Measurements from ENCODE around the gene NALCN. TPM values are rescaled to one million over a fixed set of nuclear protein-coding genes. Genes with fewer than 3 reads are reported as not detected.

The NALCN gene
- total RNA-seq, 2 donors from 2014 or later = 0.11 TPM; not detected in 1

DNA sequence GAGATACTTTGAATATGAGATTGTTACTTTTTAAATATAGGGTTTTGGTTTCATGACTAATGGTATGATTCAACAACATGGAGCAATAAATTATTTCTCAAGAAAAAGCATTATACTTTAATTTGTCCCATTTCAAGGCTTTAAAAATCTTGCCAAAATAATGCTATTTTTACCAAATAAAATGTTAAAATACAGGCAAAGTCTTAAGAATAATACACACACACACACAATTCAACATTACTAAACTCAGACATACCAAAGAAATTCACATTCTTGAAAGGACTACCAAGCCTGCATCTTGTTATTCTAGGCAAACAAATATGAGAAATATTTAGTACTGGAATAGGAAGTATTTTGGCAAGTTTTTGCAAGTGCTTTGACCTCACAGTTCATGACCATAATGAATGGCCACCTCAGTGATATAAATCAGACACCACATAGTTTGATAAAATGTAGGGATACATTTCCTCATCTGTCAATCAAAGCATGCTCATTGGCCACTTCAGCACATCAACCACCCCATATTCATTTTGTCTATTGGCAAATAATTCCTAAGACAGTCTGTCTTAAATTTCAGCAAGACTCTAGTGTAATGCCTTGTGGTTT is 107.2 kb downstream of the NALCN start:
- Mint-ChIP-seq H3K9me3 (no peaks in the 10 kb centered on the region), H3K4me1 (no peaks in the 10 kb centered on the region), H3K4me3 (no peak overlapping the region), H3K36me3 (ENCODE audit: low read depth) (no peaks in the 10 kb centered on the region), H3K27ac (no peak overlapping the region), H3K27me3 (ENCODE audit: insufficient read depth) (no peaks in the 10 kb centered on the region)
- Histone ChIP-seq H3K27me3 (ENCODE audit: control insufficient read depth, insufficient read depth, low read length, poor library complexity, severe bottlenecking) (no peaks in the 10 kb centered on the region), H3K4me3 (ENCODE audit: low read length) (no peak overlapping the region), H3K9ac (ENCODE audit: extremely low read depth, low read length, poor library complexity, severe bottlenecking) (no peak overlapping the region), H3K9me3 (ENCODE audit: control insufficient read depth, low read length) (no peaks in the 10 kb centered on the region), H3K27ac (ENCODE audit: low read depth, low read length) (no peak overlapping the region), H3K36me3 (ENCODE audit: control insufficient read depth, insufficient read depth, low read length) (no peaks in the 10 kb centered on the region), H3K4me1 (ENCODE audit: control insufficient read depth, insufficient read depth, low read length) (no peaks in the 10 kb centered on the region)
- TF ChIP-seq, protein P1, sequence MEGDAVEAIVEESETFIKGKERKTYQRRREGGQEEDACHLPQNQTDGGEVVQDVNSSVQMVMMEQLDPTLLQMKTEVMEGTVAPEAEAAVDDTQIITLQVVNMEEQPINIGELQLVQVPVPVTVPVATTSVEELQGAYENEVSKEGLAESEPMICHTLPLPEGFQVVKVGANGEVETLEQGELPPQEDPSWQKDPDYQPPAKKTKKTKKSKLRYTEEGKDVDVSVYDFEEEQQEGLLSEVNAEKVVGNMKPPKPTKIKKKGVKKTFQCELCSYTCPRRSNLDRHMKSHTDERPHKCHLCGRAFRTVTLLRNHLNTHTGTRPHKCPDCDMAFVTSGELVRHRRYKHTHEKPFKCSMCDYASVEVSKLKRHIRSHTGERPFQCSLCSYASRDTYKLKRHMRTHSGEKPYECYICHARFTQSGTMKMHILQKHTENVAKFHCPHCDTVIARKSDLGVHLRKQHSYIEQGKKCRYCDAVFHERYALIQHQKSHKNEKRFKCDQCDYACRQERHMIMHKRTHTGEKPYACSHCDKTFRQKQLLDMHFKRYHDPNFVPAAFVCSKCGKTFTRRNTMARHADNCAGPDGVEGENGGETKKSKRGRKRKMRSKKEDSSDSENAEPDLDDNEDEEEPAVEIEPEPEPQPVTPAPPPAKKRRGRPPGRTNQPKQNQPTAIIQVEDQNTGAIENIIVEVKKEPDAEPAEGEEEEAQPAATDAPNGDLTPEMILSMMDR (conservative IDR thresholded peaks at IDR 0.05) = no peak
- no peak for DNase-seq

DNA sequence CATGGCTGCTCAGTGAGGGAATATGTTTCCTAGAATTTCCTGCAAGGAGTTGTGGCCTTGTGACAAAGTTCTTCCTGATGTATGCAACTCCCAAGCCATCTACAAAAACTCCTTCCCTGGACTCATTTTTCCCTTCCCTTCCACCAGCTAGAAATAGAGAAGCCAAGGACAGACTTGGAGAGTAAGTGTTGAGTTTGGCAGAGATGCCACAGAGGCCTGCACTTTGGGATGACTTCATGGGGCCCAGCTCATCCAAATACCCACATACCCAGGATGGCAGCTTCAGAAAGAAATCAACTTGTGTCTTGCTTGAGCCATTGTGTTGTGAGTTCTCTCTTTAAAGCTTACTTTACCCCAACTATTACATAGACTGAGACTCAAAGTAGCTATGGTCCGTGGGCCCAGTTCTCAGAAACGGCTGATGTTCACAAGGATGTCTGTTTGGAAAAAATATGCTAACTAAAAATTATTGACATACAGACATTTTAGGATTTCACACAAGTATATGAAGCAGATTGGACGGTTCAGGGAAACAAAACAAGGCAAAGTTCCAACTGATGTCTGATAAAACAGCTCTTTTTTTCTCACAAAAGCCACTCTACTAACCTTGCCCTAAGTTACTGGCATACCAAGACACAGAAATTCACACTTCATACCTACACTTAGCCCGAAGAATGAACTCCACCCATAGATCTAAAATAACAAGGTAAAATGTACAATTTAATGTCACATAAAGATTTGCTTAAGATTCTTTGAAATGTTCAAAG is 107.9 kb downstream of the NALCN start:
- no peaks in the 10 kb centered on the region for H3K4me1 ChIP-seq (ENCODE audit: control insufficient read depth, insufficient read depth, low read length)
- H3K4me3 Mint-ChIP-seq = no peak overlapping the region
- H3K9me3 Mint-ChIP-seq = no peaks in the 10 kb centered on the region
- H3K27ac Mint-ChIP-seq = no peak overlapping the region
- no peak for DNase-seq
- TF ChIP-seq, protein P1 (conservative IDR thresholded peaks at IDR 0.05) = no peak
- H3K27me3 ChIP-seq (ENCODE audit: control insufficient read depth, insufficient read depth, low read length, poor library complexity, severe bottlenecking) = no peaks in the 10 kb centered on the region
- no peaks in the 10 kb centered on the region for H3K4me1 Mint-ChIP-seq
- H3K9me3 ChIP-seq (ENCODE audit: control insufficient read depth, low read length) = no peaks in the 10 kb centered on the region
- H3K36me3 Mint-ChIP-seq (ENCODE audit: low read depth) = no peaks in the 10 kb centered on the region
- no peak overlapping the region for H3K9ac ChIP-seq (ENCODE audit: extremely low read depth, low read length, poor library complexity, severe bottlenecking)
- 98 to 100% methylated on average over 1 to 4 of the region's 4 CpGs for WGBS, 2 experiments (ENCODE audit: insufficient coverage in 1 of 2, insufficient read length in 1 of 2)
- no peaks in the 10 kb centered on the region for H3K36me3 ChIP-seq (ENCODE audit: control insufficient read depth, insufficient read depth, low read length)
- no peak overlapping the region for H3K4me3 ChIP-seq (ENCODE audit: low read length)
- no peak overlapping the region for H3K27ac ChIP-seq (ENCODE audit: low read depth, low read length)
- H3K27me3 Mint-ChIP-seq (ENCODE audit: insufficient read depth) = no peaks in the 10 kb centered on the region

DNA sequence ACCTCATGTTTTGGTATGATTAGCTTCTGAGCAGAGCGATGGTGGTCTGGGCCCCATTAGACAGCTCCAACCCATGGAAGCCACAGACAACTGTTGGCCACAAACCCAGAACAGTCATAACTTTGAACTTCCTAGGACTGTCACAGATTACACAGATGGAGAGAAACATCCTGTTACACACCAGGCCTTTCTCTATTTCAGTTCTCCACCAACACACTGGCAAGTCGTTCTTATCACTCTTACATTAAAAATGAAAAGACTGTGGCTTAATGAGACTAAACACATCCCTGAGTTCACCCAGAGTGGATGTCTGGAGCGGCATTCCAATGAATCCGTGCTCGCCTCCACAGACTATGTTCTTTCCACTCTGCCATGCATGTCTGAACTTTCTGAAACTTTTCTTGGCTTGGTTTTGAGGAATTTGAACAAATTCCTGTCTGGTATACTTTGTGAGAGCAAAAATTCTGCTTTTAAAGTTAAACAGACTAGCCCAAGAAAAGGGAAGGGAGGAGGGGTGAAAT is 109.1 kb downstream of the NALCN start:
- Mint-ChIP-seq H3K4me1 (no peaks in the 10 kb centered on the region), H3K4me3 (no peak overlapping the region), H3K9me3 (no peaks in the 10 kb centered on the region), H3K27ac (no peak overlapping the region), H3K27me3 (ENCODE audit: insufficient read depth) (no peaks in the 10 kb centered on the region), H3K36me3 (ENCODE audit: low read depth) (no peaks in the 10 kb centered on the region)
- no peak for DNase-seq
- Histone ChIP-seq H3K4me1 (ENCODE audit: control insufficient read depth, insufficient read depth, low read length) (no peaks in the 10 kb centered on the region), H3K9ac (ENCODE audit: extremely low read depth, low read length, poor library complexity, severe bottlenecking) (no peak overlapping the region), H3K36me3 (ENCODE audit: control insufficient read depth, insufficient read depth, low read length) (no peaks in the 10 kb centered on the region), H3K27ac (ENCODE audit: low read depth, low read length) (no peak overlapping the region), H3K27me3 (ENCODE audit: control insufficient read depth, insufficient read depth, low read length, poor library complexity, severe bottlenecking) (no peaks in the 10 kb centered on the region), H3K9me3 (ENCODE audit: control insufficient read depth, low read length) (no peaks in the 10 kb centered on the region), H3K4me3 (ENCODE audit: low read length) (no peak overlapping the region)
- TF ChIP-seq, protein P1 (conservative IDR thresholded peaks at IDR 0.05) = no peak
- WGBS, 2 experiments (ENCODE audit: insufficient coverage in 1 of 2, insufficient read length in 1 of 2) = 95 to 97% methylated on average over 4 to 5 of the region's 5 CpGs
